ENCODE data around the gene MRGPRF.

DNA sequence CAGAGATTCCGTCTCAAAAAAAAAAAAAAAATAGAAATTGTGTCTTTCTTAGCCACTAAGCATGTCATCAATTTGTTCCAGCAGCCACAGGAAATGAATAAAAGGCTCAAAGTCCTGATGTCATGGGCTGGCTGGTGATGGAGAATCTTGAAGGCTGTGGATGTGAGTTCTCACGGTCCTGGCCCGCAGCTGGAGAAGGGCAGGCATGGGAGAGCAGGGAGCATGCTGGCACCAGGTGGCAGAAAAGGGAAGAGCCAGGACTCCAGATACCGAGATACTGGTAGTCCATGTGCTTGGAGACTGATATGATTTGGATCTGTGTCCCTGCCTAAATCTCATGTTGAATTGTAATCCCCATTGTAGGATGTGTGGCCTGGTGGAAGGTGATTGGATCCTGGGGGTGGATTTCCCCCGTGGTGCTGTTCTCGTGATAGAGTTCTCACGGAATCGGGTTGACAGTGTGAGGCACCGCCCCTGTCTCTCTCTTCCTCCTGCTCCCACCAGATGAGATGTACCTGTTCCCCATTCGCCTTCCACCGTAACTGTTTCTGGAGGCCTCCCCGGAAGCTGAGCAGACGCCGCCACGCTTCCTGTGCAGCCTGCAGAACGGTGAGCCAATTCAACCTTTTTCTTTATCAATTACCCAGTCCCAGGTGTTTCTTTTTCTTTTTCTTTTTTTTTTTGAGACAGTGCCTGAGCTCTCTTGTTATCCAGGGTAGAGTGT is 50.4 kb downstream of the MRGPRF start:
- TF ChIP-seq, protein P1, sequence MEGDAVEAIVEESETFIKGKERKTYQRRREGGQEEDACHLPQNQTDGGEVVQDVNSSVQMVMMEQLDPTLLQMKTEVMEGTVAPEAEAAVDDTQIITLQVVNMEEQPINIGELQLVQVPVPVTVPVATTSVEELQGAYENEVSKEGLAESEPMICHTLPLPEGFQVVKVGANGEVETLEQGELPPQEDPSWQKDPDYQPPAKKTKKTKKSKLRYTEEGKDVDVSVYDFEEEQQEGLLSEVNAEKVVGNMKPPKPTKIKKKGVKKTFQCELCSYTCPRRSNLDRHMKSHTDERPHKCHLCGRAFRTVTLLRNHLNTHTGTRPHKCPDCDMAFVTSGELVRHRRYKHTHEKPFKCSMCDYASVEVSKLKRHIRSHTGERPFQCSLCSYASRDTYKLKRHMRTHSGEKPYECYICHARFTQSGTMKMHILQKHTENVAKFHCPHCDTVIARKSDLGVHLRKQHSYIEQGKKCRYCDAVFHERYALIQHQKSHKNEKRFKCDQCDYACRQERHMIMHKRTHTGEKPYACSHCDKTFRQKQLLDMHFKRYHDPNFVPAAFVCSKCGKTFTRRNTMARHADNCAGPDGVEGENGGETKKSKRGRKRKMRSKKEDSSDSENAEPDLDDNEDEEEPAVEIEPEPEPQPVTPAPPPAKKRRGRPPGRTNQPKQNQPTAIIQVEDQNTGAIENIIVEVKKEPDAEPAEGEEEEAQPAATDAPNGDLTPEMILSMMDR (IDR thresholded peaks at IDR 0.05; ENCODE audit: poor library complexity, severe bottlenecking) = no peak
- TF ChIP-seq POLR2AphosphoS5 (IDR thresholded peaks at IDR 0.05) (no peak), TAF1 (IDR thresholded peaks at IDR 0.05; ENCODE audit: low read depth) (no peak), EP300 (conservative IDR thresholded peaks at IDR 0.05; ENCODE audit: poor library complexity, severe bottlenecking) (no peak), SMC3 (conservative IDR thresholded peaks at IDR 0.05; ENCODE audit: poor library complexity) (no peak), RAD21 (conservative IDR thresholded peaks at IDR 0.05) (no peak), EZH2 (IDR thresholded peaks at IDR 0.05; ENCODE audit: borderline replicate concordance, insufficient read depth, low read length, poor library complexity, severe bottlenecking) (no peak), REST (IDR thresholded peaks at IDR 0.05; ENCODE audit: borderline replicate concordance) (no peak), MXI1 (conservative IDR thresholded peaks at IDR 0.05; ENCODE audit: poor library complexity, severe bottlenecking) (no peak)

Data from neural cell (in vitro differentiated cells).